Colonic mucosa (tissue), 4 donors: ENCODE data around the gene TTC7B. TPM values are rescaled to one million over a fixed set of nuclear protein-coding genes. Genes with fewer than 3 reads are reported as not detected.

Source experiments
- DNase-seq: peaks from one replicate; pipeline ENCODE4 v3.0.0-alpha.2; 2020
- H3K27ac ChIP-seq: fragments of 200-600 bp; one replicate; pipeline ENCODE4 v1.8.0; 2021
- H3K27me3 ChIP-seq: fragments of 200-600 bp; one replicate; pipeline ENCODE4 v1.8.0; 2021
- H3K36me3 ChIP-seq: fragments of 200-600 bp; one replicate; pipeline ENCODE4 v1.8.0; 2021
- H3K4me1 ChIP-seq: fragments of 200-600 bp; one replicate; pipeline ENCODE4 v1.8.0; 2021; ENCODE audit warnings: mild to moderate bottlenecking
- H3K4me3 ChIP-seq: fragments of 200-600 bp; one replicate; pipeline ENCODE4 v1.8.0; 2021
- H3K9ac ChIP-seq, 2 donors: one replicate each; pipeline ENCODE4 v1.7.0; 2013; ENCODE audit warnings: control low read depth in 2 of 2, low read depth in 2 of 2, low read length in 2 of 2
- H3K9me3 ChIP-seq: fragments of 200-600 bp; one replicate; pipeline ENCODE4 v1.8.0; 2021
- intact Hi-C: fragments of 100-400 bp; cut with DNase I; formaldehyde crosslinking; loops from one replicate; pipeline ENCODE4 v1.14.1; 2022
- total RNA-seq, 2 donors: library from RNA; stranded (reverse); fragmentation: NEBNext Ultra II Directional in 1 of 2; extraction: Animal tissue kit (Norgen Biotek cat#: 25700) in 1 of 2; gene quantifications; one replicate each; pipeline ENCODE4 v1.2.1, GENCODE V29; 2021
- TF ChIP-seq, protein P1 (sequence below): fragments of 200-600 bp; IDR thresholded peaks from one replicate; pipeline ENCODE4 v1.8.0; 2022; ENCODE audit warnings: antibody characterized with exemption, mild to moderate bottlenecking
- donor health status: healthy.
- donor health status: DM: no; HTN: no; CAD: no.
- donor health status: DM: no; HTN: no; CAD: no.

The TTC7B gene
- total RNA-seq, 2 donors from 2014 or later, result 3.3 to 11.8 TPM

DNA sequence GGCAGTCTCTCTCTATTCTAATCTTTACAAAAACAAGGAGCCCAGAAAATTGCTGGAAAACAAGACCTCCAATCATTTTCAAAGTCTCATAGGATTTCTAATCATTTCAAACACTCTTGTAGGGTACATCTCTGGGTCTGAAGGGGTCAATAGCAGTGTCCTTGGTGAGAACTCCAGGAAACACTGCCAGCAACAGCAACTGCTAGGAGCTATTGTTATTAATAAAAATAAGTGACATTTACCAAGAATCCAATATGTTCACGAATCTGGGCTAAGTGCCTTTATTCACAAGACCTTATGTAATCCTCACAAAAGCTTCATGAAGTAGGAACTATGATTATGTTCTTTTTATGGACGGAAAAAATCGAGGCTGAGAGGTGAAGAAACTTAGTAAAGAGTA is 72.8 kb downstream of the TTC7B start:
- TF ChIP-seq, protein P1, sequence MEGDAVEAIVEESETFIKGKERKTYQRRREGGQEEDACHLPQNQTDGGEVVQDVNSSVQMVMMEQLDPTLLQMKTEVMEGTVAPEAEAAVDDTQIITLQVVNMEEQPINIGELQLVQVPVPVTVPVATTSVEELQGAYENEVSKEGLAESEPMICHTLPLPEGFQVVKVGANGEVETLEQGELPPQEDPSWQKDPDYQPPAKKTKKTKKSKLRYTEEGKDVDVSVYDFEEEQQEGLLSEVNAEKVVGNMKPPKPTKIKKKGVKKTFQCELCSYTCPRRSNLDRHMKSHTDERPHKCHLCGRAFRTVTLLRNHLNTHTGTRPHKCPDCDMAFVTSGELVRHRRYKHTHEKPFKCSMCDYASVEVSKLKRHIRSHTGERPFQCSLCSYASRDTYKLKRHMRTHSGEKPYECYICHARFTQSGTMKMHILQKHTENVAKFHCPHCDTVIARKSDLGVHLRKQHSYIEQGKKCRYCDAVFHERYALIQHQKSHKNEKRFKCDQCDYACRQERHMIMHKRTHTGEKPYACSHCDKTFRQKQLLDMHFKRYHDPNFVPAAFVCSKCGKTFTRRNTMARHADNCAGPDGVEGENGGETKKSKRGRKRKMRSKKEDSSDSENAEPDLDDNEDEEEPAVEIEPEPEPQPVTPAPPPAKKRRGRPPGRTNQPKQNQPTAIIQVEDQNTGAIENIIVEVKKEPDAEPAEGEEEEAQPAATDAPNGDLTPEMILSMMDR, result no peak
- Histone ChIP-seq H3K9me3 (no peaks in the 10 kb centered on the region), H3K27me3 (no peaks in the 10 kb centered on the region), H3K27ac (no peak overlapping the region), H3K4me1 (no peaks in the 10 kb centered on the region), H3K9ac (no peak overlapping the region), H3K36me3 (no peaks in the 10 kb centered on the region), H3K4me3 (no peak overlapping the region)
- DNase-seq, result no peak
- intact Hi-C loops, result no loop called here

DNA sequence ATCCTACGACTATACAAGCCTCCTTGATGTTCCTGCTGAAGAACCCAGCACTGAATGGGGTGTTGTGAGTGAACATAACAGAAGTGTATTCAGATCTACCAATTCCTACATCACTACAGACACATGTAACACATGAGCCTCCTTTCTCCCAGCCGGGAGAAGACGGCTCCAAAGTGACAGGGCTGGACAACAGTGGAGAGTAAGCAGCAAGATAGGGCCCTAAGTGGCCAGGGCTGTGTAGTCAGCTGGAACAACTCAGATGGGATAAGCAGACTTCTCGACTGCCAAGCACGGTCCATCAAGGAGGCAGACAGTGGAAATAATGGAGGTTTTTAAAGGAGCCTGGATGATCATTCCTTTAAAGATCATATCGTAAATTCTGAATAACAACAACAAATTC is 73.5 kb downstream of the TTC7B start:
- no peak overlapping the region for H3K9ac ChIP-seq
- H3K27me3 ChIP-seq, result no peaks in the 10 kb centered on the region
- no peaks in the 10 kb centered on the region for H3K36me3 ChIP-seq
- no peaks in the 10 kb centered on the region for H3K9me3 ChIP-seq
- no peak for DNase-seq
- H3K4me1 ChIP-seq, result no peaks in the 10 kb centered on the region
- H3K4me3 ChIP-seq, result no peak overlapping the region
- TF ChIP-seq, protein P1, result no peak
- intact Hi-C loops, result no loop called here
- no peak overlapping the region for H3K27ac ChIP-seq

DNA sequence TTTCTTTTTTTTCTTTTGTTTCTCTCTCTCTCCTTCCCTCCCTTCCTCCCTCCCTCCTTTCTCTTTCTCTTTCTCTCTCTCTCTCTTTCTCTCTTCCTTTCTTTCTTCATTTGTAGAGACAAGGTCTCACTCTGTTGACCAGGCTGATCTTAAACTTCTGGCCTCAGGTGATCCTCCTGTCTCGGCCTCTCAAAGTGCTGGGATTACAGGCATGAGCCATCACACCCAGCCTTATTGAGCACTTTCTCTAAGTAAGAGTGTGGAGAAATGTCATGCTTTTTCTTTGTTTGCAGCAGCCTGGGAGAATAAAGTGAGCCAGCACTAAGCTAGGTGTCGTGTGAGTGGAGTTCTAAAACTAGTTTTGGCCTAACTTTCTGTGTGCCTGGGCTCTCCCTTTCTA is 74.0 kb downstream of the TTC7B start:
- intact Hi-C loops, result no loop called here
- H3K27me3 ChIP-seq, result no peaks in the 10 kb centered on the region
- no peak overlapping the region for H3K9ac ChIP-seq
- no peak overlapping the region for H3K4me3 ChIP-seq
- H3K36me3 ChIP-seq, result no peaks in the 10 kb centered on the region
- DNase-seq, result no peak
- no peak overlapping the region for H3K27ac ChIP-seq
- TF ChIP-seq, protein P1, result no peak
- H3K4me1 ChIP-seq, result no peaks in the 10 kb centered on the region
- H3K9me3 ChIP-seq, result no peaks in the 10 kb centered on the region

DNA sequence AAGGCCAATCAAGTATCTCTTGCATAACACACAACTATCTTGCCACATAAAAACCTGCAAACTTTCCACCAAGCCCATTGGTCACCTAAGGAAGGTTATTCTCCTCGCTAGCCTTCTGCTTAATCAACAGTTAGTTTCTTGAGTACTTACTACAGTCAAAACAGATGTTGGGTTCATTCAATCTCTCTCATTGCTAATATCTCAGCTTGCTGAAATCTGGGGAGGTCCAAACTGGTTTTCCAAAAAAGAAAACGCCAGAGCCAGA is 74.6 kb downstream of the TTC7B start:
- Histone ChIP-seq H3K36me3 (no peaks in the 10 kb centered on the region), H3K4me1 (no peaks in the 10 kb centered on the region), H3K27ac (no peak overlapping the region), H3K9ac (no peak overlapping the region), H3K4me3 (no peak overlapping the region), H3K27me3 (no peaks in the 10 kb centered on the region), H3K9me3 (no peaks in the 10 kb centered on the region)
- intact Hi-C loops, result no loop called here
- TF ChIP-seq, protein P1, result no peak
- DNase-seq, result no peak

DNA sequence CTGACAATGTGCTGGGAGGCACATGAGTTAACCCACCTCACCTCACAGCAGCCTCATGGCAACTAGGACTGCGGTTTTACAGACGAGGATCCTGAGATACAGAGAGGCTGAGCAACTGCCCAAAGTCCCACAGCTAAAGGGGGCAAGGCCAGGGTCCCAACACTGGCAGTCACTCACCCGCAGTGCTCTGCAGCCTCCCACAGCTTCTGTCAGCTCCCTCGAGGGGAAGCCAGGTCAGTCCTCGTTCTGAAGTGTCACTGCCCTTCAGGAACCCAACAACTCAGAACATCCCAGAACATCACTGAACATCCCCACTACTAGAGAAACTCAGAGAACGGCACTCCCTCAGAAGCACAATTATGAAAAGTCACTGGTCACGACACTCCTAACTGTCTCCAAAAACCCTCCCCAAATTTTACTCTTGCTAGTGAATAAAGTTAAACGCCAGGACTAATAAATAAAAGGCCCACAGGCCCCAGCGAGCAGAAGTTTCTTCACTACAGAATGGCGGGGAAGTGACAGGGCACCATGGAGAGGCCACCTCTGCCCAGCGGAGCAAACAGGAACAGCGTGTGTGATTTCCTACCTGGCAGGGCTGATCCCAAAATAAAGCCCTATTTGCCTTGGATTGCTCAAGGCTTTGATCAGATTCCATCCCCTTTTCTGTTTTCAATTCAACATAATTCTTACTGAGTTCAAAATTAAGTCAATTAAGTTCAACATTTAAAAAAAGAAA is 75.1 kb downstream of the TTC7B start:
- no peak overlapping the region for H3K4me3 ChIP-seq
- no peaks in the 10 kb centered on the region for H3K27me3 ChIP-seq
- TF ChIP-seq, protein P1, result no peak
- no peak overlapping the region for H3K27ac ChIP-seq
- H3K9me3 ChIP-seq, result no peaks in the 10 kb centered on the region
- H3K9ac ChIP-seq, result no peak overlapping the region
- H3K4me1 ChIP-seq, result no peaks in the 10 kb centered on the region
- no peak for DNase-seq
- intact Hi-C loops, result no loop called here
- no peaks in the 10 kb centered on the region for H3K36me3 ChIP-seq
